Measurements from ENCODE around the gene NRCAM.

DNA sequence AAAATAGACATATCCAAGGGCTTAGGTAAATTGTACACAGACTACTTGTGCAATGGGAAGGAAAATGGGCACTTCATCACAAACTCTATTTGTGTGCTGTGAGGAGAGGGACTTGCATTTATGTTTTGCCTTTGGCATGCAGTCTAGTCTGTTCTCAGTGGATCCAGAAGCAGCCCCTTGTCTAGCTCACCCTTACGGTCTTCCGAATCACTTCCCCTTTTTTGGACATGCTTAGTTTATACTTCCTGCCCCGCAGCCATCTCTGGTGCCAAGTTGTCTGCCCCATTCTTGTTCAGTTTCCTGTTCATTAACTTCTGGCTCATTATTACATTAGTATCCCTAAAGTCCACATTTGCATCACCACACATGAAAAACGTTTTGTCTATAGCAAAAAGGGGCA is 161.6 kb downstream of the NRCAM start:
- TF ChIP-seq, protein P1, sequence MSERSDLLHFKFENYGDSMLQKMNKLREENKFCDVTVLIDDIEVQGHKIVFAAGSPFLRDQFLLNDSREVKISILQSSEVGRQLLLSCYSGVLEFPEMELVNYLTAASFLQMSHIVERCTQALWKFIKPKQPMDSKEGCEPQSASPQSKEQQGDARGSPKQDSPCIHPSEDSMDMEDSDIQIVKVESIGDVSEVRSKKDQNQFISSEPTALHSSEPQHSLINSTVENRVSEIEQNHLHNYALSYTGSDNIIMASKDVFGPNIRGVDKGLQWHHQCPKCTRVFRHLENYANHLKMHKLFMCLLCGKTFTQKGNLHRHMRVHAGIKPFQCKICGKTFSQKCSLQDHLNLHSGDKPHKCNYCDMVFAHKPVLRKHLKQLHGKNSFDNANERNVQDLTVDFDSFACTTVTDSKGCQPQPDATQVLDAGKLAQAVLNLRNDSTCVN (CRISPR knock-in tag; IDR thresholded peaks at IDR 0.05; ENCODE audit: borderline replicate concordance), result no peak
- TF ChIP-seq SATB2 (CRISPR knock-in tag; IDR thresholded peaks at IDR 0.05), result no peak
- TF ChIP-seq ZNF468 (CRISPR knock-in tag; IDR thresholded peaks at IDR 0.05), result no peak
- no peak for TF ChIP-seq PAX8 (CRISPR knock-in tag; IDR thresholded peaks at IDR 0.05; ENCODE audit: borderline replicate concordance)
- TF ChIP-seq, protein P2, sequence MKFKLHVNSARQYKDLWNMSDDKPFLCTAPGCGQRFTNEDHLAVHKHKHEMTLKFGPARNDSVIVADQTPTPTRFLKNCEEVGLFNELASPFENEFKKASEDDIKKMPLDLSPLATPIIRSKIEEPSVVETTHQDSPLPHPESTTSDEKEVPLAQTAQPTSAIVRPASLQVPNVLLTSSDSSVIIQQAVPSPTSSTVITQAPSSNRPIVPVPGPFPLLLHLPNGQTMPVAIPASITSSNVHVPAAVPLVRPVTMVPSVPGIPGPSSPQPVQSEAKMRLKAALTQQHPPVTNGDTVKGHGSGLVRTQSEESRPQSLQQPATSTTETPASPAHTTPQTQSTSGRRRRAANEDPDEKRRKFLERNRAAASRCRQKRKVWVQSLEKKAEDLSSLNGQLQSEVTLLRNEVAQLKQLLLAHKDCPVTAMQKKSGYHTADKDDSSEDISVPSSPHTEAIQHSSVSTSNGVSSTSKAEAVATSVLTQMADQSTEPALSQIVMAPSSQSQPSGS (CRISPR knock-in tag; IDR thresholded peaks at IDR 0.05), result no peak

Measured in HepG2 (cell line).